Neural crest cell (in vitro differentiated cells): ENCODE data around the gene CSE1L. TPM values are rescaled to one million over a fixed set of nuclear protein-coding genes. Genes with fewer than 3 reads are reported as not detected.
"Not testable (repeated sequence)": the region's sequence is repeated elsewhere in the genome, so short reads cannot be mapped to it uniquely, and the experiment has no call there.

Experiments used
- DNase-seq: peaks from one replicate; pipeline ENCODE4 v3.0.0; 2021; ENCODE audit warnings: low read depth, mixed read lengths, low spot score
- H3K27ac Mint-ChIP-seq: one replicate; pipeline ENCODE4 v1.8.0; 2021; ENCODE audit warnings: mild to moderate bottlenecking, mixed read lengths; ENCODE audit not compliant: unreplicated experiment
- H3K27me3 Mint-ChIP-seq: 2 replicates; pipeline ENCODE4 v1.8.0; 2021; ENCODE audit warnings: low read depth, mild to moderate bottlenecking, mixed read lengths
- H3K36me3 Mint-ChIP-seq: 2 replicates; pipeline ENCODE4 v1.8.0; 2021; ENCODE audit warnings: low read depth, mild to moderate bottlenecking, mixed read lengths
- H3K4me1 Mint-ChIP-seq: 2 replicates; pipeline ENCODE4 v1.8.0; 2021; ENCODE audit warnings: mixed read lengths
- H3K4me3 Mint-ChIP-seq: one replicate; pipeline ENCODE4 v1.8.0; 2021; ENCODE audit warnings: mild to moderate bottlenecking, mixed read lengths
- H3K9me3 Mint-ChIP-seq: 2 replicates; pipeline ENCODE4 v1.8.0; 2021; ENCODE audit warnings: mixed read lengths
- CTCF ChIP-seq: fragments of 200-600 bp; sonication (generic); conservative IDR thresholded peaks from 2 replicates; pipeline ENCODE4 v1.5.0; 2021; ENCODE audit warnings: antibody characterized with exemption, mild to moderate bottlenecking
- total RNA-seq: library from RNA; stranded (reverse); gene quantifications from 2 replicates; pipeline ENCODE4 v1.2.1, GENCODE V29; 2021

Gene CSE1L
- total RNA-seq, 1 donor from 2014 or later = 186 TPM

DNA sequence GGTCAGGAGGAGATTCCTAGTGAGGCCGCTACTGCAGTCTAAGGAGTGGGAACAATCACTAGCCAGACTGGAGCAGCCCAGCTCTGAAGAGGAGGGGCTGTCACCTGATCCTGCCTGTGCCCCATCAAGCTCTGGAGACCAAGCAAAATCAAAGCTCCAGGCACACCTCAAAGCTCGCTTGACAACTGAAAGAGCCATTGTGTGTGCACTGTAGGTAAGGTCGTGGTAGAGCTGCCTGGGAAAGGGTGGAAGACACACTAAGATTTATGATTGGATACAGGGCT, 58.2 kb downstream of the CSE1L start:
- no peak for DNase-seq
- no peak for TF ChIP-seq CTCF
- H3K27ac Mint-ChIP-seq = no peak overlapping the region
- peaks cover 29% of the 10 kb centered on the region for H3K36me3 Mint-ChIP-seq
- no peaks in the 10 kb centered on the region for H3K4me1 Mint-ChIP-seq
- H3K4me3 Mint-ChIP-seq = no peak overlapping the region
- H3K9me3 Mint-ChIP-seq = peaks cover 3% of the 10 kb centered on the region
- no peaks in the 10 kb centered on the region for H3K27me3 Mint-ChIP-seq

DNA sequence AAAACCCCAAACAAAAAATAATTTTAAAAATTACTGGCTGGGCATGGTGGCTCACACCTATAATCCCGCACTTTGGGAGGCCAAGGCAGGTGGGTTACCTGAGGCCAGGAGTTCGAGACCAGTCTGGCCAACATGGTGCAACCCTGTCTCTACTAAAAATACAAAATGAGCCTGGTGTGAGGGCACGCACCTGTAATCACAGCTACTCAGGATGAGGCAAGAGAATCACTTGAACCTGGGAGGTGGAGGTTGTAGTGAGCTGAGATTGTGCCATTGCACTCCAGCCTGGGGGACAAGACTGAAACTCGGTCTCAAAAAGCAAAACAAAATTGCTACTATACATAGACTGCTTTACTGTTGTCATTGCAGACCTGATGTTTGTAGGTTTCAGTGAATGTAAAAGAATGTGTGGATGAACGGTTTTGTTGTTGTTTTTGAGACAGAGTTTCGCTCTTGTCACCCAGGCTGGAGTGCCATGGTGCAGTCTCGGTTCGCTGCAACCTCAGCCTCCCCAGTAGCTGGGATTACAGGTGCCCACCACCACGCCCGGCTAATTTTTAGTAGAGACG, 59.0 kb downstream of the CSE1L start:
- H3K4me3 Mint-ChIP-seq, H3K4me1 Mint-ChIP-seq, DNase-seq, H3K27me3 Mint-ChIP-seq, H3K27ac Mint-ChIP-seq, H3K9me3 Mint-ChIP-seq: not testable (repeated sequence)
- H3K36me3 Mint-ChIP-seq = peaks cover 32% of the 10 kb centered on the region

- H3K4me3 Mint-ChIP-seq = no peak overlapping the region
Measured at GRCh38 chr20:49106328-49106727, 60.2 kb downstream of the CSE1L start.

GRCh38 chr20:49110767-49111694, 64.9 kb downstream of the CSE1L start:
- H3K27ac Mint-ChIP-seq = no peak overlapping the region
- DNase-seq = no peak
- no peak for TF ChIP-seq CTCF
- no peaks in the 10 kb centered on the region for H3K4me1 Mint-ChIP-seq
- H3K36me3 Mint-ChIP-seq = peaks cover 35% of the 10 kb centered on the region
- H3K27me3 Mint-ChIP-seq = peaks cover 4% of the 10 kb centered on the region
- peaks cover 3% of the 10 kb centered on the region for H3K9me3 Mint-ChIP-seq
- peak overlapping the region; percentile 44 for H3K4me3 Mint-ChIP-seq

More at GRCh38 chr20:49106328-49106727, 60.2 kb downstream of the CSE1L start:
- Mint-ChIP-seq H3K27me3 (peaks cover 4% of the 10 kb centered on the region), H3K4me1 (no peaks in the 10 kb centered on the region), H3K9me3 (peaks cover 3% of the 10 kb centered on the region), H3K27ac (no peak overlapping the region), H3K36me3 (peaks cover 38% of the 10 kb centered on the region)
- no peak for TF ChIP-seq CTCF
- DNase-seq = no peak

- peak overlapping the region; percentile 0 for H3K4me3 Mint-ChIP-seq
- peaks cover 3% of the 10 kb centered on the region for H3K9me3 Mint-ChIP-seq
- H3K36me3 Mint-ChIP-seq = peaks cover 43% of the 10 kb centered on the region
- no peak for TF ChIP-seq CTCF
- DNase-seq = no peak
- H3K27me3 Mint-ChIP-seq = peaks cover 4% of the 10 kb centered on the region
- no peaks in the 10 kb centered on the region for H3K4me1 Mint-ChIP-seq
- no peak overlapping the region for H3K27ac Mint-ChIP-seq
Measured at GRCh38 chr20:49112596-49113274, 66.6 kb downstream of the CSE1L start.
